ENCODE data around the gene PRKCA.

The PRKCA gene

DNA sequence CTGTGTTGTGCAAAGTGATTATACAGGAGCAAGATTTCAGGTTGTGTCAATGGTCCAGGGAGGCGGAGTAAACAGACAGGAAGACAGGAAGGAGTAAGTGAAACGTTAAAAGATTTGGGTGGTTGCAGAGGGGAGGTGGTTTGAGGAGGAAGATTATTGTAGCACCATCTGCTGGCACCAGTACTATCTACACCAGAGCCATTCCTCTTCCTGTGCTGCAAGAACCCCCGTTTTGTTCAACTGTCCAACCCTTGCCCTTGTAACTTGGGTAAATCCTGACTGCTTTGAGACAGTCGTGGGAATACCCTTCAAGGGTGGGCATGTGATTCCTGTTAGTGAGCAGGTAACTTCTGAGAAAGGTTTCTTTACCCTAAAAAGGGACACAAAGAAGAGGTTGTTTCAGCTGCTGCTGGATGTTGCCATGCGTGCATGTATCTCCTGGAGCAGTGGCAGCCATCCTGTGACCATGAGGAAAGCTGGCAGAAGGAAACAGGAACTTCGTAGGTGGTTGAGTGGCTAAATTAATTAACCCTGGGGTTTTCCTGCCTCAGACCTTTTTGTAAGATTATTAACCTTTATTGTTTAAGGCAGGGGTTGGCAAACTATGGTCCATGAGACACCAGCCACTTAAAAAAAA, 124.1 kb downstream of the PRKCA start:
- Histone ChIP-seq H3K4me1 (ENCODE audit: control insufficient read depth, insufficient read depth, low read length) (no peaks in the 10 kb centered on the region), H3K9me3 (ENCODE audit: control insufficient read depth, insufficient read depth, low read length) (no peaks in the 10 kb centered on the region), H3K27me3 (ENCODE audit: control insufficient read depth, insufficient read depth, low read length) (no peaks in the 10 kb centered on the region), H3K27ac (ENCODE audit: low read length) (no peak overlapping the region), H3K36me3 (ENCODE audit: control insufficient read depth, insufficient read depth, low read length) (no peaks in the 10 kb centered on the region), H3K4me3 (ENCODE audit: low read length) (no peak overlapping the region)
- DNase-seq (ENCODE audit: low read depth, low spot score) = no peak
- no CpG with 5 or more reads among the region's 6 CpGs for WGBS (ENCODE audit: insufficient coverage, insufficient read length)

DNA sequence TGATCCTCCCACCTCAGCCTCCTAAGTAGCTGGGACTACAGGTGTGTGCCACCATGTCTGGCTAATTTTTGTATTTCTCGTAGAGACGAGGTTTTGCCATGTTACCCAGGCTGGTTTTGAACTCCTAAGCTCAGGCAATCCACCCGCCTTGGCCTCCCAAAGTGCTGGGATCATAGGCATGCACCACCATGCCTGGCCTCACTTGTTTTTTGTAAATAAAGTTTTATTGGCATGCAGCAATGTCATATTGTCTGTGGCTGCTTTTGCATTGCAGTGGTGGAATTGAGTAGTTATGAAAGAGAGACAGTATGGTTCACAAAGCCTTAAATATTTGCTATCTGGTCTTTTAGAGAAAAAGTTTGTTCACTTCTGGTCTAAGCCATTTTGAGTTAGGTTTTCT, 124.7 kb downstream of the PRKCA start:
- H3K27ac ChIP-seq (ENCODE audit: low read length) = no peak overlapping the region
- no peak overlapping the region for H3K4me3 ChIP-seq (ENCODE audit: low read length)
- no peaks in the 10 kb centered on the region for H3K9me3 ChIP-seq (ENCODE audit: control insufficient read depth, insufficient read depth, low read length)
- no peaks in the 10 kb centered on the region for H3K36me3 ChIP-seq (ENCODE audit: control insufficient read depth, insufficient read depth, low read length)
- H3K27me3 ChIP-seq (ENCODE audit: control insufficient read depth, insufficient read depth, low read length) = no peaks in the 10 kb centered on the region
- no peak for DNase-seq (ENCODE audit: low read depth, low spot score)
- WGBS (ENCODE audit: insufficient coverage, insufficient read length) = no CpG with 5 or more reads among the region's 3 CpGs
- H3K4me1 ChIP-seq (ENCODE audit: control insufficient read depth, insufficient read depth, low read length) = no peaks in the 10 kb centered on the region

DNA sequence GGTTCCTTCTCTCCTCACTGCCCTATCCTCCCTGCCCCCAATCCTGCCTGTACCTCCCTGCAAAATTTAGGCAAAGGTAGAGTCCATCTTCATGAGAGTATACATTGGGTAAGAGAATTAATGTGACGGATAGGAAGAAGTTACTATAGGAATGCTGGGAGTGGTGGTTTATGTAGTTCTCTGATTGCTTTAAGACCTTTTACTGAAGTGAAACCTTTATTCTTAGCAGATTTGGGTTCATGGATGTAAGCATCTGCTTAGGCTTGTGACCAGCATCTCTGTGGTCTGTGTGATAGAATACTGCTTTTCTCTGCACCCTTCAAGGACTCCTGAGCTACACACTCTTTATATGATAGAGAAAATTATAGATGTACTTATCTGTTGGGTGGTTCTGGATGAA, 127.3 kb downstream of the PRKCA start:
- 100% methylated on average over 1 of the region's 1 CpG for WGBS (ENCODE audit: insufficient coverage, insufficient read length)
- Histone ChIP-seq H3K36me3 (ENCODE audit: control insufficient read depth, insufficient read depth, low read length) (no peaks in the 10 kb centered on the region), H3K27ac (ENCODE audit: low read length) (no peak overlapping the region), H3K4me1 (ENCODE audit: control insufficient read depth, insufficient read depth, low read length) (no peaks in the 10 kb centered on the region), H3K27me3 (ENCODE audit: control insufficient read depth, insufficient read depth, low read length) (no peaks in the 10 kb centered on the region), H3K4me3 (ENCODE audit: low read length) (no peak overlapping the region), H3K9me3 (ENCODE audit: control insufficient read depth, insufficient read depth, low read length) (no peaks in the 10 kb centered on the region)
- DNase-seq (ENCODE audit: low read depth, low spot score) = no peak

DNA sequence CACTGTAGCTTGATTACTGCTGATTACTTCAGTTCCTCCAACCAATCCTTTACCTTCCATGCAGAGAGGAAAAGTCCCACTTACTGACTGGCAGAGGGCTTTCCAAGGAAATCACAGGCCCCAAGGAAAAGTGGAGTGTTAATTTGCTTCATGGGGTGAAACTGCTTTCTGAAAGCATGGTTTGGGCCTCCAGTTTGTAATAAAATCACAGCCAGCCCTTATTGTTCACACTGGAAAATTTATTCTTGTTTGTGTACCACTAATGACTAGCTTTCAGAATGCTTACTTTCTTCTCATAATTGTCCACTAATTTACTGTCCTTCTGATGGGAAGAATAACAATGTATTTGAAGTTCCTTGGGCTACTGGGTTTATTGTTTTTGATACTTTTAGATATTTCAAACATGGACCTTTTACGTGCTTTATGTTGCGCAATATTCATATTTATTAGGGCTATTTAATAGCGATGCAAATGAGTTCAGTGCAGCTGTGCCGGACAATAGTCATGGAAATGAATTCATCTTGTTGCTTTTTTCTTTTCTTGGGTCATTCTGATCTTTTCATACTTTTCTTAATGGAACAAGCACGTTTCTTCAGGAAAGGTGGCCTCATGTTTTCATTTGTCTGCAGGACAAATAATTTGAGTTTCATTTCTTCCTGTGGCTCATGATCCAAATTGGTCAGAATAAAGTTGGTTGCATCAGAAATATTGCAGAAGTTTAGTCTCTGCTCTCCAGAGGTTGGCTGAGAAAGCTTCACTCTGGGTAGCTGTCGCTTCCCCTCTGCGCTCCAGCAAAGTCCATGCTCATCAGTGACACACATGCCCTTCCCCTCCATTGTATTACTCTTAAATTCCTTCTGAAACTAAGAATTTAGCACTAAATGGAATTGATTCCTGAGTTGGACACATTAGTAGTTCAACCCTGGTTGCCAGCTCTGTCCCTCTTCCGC, 128.7 kb downstream of the PRKCA start:
- DNase-seq (ENCODE audit: low read depth, low spot score) = no peak
- Histone ChIP-seq H3K36me3 (ENCODE audit: control insufficient read depth, insufficient read depth, low read length) (no peaks in the 10 kb centered on the region), H3K9me3 (ENCODE audit: control insufficient read depth, insufficient read depth, low read length) (no peaks in the 10 kb centered on the region), H3K27me3 (ENCODE audit: control insufficient read depth, insufficient read depth, low read length) (no peaks in the 10 kb centered on the region), H3K4me3 (ENCODE audit: low read length) (no peak overlapping the region), H3K4me1 (ENCODE audit: control insufficient read depth, insufficient read depth, low read length) (no peaks in the 10 kb centered on the region), H3K27ac (ENCODE audit: low read length) (no peak overlapping the region)
- WGBS (ENCODE audit: insufficient coverage, insufficient read length) = no CpG with 5 or more reads among the region's 8 CpGs

DNA sequence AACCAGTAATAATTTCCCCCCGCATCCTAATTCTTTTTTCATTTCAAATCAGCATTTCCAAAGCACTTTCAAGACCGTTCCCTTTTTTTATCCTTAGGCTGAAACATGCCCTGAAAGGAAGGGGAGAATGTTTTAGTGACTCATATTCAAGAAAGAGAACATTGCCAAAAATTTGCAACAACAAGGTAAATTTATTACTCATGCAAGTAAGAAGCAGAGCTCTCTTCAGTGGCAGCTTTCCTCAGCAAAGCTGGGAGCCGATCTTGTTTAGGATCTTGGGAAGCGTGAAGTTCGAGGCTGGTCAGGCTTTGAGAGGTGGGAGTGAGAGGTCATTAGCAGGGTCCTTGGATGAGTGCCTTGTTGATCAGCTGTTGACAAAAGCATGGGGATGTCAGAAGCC, 129.5 kb downstream of the PRKCA start:
- Histone ChIP-seq H3K4me1 (ENCODE audit: control insufficient read depth, insufficient read depth, low read length) (no peaks in the 10 kb centered on the region; the same call in 1 of the 2 replicates), H3K4me3 (ENCODE audit: low read length) (no peak overlapping the region), H3K27me3 (ENCODE audit: control insufficient read depth, insufficient read depth, low read length) (no peaks in the 10 kb centered on the region), H3K36me3 (ENCODE audit: control insufficient read depth, insufficient read depth, low read length) (no peaks in the 10 kb centered on the region), H3K9me3 (ENCODE audit: control insufficient read depth, insufficient read depth, low read length) (no peaks in the 10 kb centered on the region), H3K27ac (ENCODE audit: low read length) (no peak overlapping the region)
- no peak for DNase-seq (ENCODE audit: low read depth, low spot score)
- 100% methylated on average over 2 of the region's 5 CpGs for WGBS (ENCODE audit: insufficient coverage, insufficient read length)

DNA sequence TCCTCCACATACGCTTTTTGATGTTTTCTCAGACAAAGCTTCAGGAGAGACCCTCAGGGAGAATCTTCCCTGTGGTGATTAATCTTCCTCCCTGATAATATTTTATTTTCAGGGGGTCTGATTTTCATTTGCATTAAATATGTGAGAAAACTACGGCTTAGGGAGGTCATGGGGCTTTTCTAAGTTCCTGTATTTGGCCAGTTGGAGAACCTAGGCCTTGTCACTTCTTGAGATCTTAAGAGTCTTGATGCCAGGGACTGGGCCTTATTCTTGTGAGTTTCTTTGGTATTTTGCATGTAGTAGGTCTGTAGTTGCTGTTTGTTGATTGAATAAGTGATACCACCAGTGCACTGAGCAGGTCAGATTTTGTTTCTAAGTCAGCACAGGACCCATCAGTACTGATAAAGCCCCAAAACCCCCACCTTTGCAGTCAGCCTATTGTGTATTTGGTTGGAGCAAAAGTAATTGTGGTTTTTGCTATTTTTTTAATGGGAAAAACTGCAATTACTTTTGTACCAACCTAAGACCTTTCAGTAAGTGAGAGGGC, 130.1 kb downstream of the PRKCA start:
- no CpG with 5 or more reads among the region's 2 CpGs for WGBS (ENCODE audit: insufficient coverage, insufficient read length)

DNA sequence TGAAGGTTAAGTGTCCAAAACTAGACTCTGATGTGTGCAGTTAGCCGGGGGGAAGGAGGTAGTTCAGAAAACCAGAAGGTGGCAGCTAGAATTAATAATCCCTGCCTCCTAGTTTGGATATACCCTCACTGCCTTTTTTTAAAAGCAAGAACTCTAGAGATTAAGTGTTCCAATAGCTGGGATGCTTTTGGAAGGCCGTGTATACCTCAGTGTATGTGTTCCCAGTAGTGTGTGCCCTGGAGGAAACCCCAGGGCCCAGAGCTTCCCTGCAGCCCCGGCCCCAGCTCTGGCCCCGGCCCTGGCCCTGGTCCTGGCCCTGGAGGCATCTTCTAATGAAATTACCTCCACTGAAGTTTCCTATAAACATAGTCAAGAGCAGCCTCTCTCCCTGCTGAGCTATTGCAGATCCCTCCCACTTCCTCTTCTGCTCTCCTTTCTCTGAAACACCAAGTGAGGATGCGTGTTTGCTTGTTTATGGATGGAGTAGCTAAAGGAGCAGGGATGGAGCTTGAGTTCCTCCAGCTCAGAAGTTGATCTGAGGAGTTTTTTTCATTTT, 130.7 kb downstream of the PRKCA start:
- no peak for DNase-seq (ENCODE audit: low read depth, low spot score)
- WGBS (ENCODE audit: insufficient coverage, insufficient read length) = no CpG with 5 or more reads among the region's 5 CpGs
- no peak overlapping the region for H3K27ac ChIP-seq (ENCODE audit: low read length)

More for the DNA sequence above, 130.1 kb downstream of the PRKCA start:
- no peaks in the 10 kb centered on the region for H3K27me3 ChIP-seq (ENCODE audit: control insufficient read depth, insufficient read depth, low read length)
- no peaks in the 10 kb centered on the region; the same call in 1 of the 2 replicates for H3K4me1 ChIP-seq (ENCODE audit: control insufficient read depth, insufficient read depth, low read length)
- no peak overlapping the region for H3K27ac ChIP-seq (ENCODE audit: low read length)
- DNase-seq (ENCODE audit: low read depth, low spot score) = no peak
- H3K36me3 ChIP-seq (ENCODE audit: control insufficient read depth, insufficient read depth, low read length) = no peaks in the 10 kb centered on the region
- no peaks in the 10 kb centered on the region for H3K9me3 ChIP-seq (ENCODE audit: control insufficient read depth, insufficient read depth, low read length)
- H3K4me3 ChIP-seq (ENCODE audit: low read length) = no peak overlapping the region

DNA sequence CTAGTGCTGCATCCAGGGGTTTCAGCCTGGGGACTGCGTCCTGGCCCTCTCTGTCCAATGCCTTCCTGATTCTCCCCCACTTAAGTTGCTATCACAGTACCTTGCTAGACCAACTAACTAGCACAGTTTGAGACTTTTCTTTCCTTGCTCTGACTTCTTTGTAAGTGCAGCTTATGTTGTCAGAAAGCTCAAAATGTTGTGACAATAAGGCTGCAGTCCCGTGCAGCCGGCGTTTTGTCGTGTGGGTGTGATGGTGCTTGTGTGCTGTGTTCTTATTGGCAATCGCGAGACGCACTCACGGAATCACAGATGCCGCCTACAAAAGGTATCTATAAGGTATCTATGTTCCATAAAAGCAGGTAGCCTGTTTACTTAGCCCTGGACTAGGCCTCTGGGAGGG, 132.8 kb downstream of the PRKCA start:
- Histone ChIP-seq H3K36me3 (ENCODE audit: control insufficient read depth, insufficient read depth, low read length) (no peaks in the 10 kb centered on the region), H3K4me3 (ENCODE audit: low read length) (no peak overlapping the region), H3K27ac (ENCODE audit: low read length) (no peak overlapping the region), H3K4me1 (ENCODE audit: control insufficient read depth, insufficient read depth, low read length) (no peaks in the 10 kb centered on the region; the same call in 1 of the 2 replicates), H3K27me3 (ENCODE audit: control insufficient read depth, insufficient read depth, low read length) (no peaks in the 10 kb centered on the region), H3K9me3 (ENCODE audit: control insufficient read depth, insufficient read depth, low read length) (no peaks in the 10 kb centered on the region)
- no peak for DNase-seq (ENCODE audit: low read depth, low spot score)
- no CpG with 5 or more reads among the region's 10 CpGs for WGBS (ENCODE audit: insufficient coverage, insufficient read length)

More for the DNA sequence above, 130.7 kb downstream of the PRKCA start:
- Histone ChIP-seq H3K36me3 (ENCODE audit: control insufficient read depth, insufficient read depth, low read length) (no peaks in the 10 kb centered on the region), H3K4me1 (ENCODE audit: control insufficient read depth, insufficient read depth, low read length) (no peaks in the 10 kb centered on the region; the same call in 1 of the 2 replicates), H3K27me3 (ENCODE audit: control insufficient read depth, insufficient read depth, low read length) (no peaks in the 10 kb centered on the region), H3K9me3 (ENCODE audit: control insufficient read depth, insufficient read depth, low read length) (no peaks in the 10 kb centered on the region), H3K4me3 (ENCODE audit: low read length) (no peak overlapping the region)

DNA sequence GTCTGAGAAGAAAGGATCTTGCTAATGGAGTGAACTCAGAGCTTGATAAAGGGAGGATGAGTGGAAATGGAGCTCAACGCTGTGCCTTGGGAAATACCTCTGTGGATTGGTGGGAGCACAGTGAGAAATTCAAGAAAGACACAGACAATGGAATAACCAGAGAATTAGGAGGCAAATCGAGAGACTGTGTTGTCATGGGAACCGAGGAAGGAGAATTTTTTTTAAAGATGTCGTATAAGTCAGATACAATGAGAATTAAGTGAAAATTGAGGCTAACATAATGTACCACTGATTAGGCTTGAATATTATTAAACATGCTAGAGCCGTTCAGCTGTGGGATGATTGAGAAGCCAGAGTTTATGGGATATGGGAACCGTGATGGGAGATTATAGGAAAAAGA, 134.2 kb downstream of the PRKCA start:
- Histone ChIP-seq H3K4me1 (ENCODE audit: control insufficient read depth, insufficient read depth, low read length) (no peaks in the 10 kb centered on the region; the same call in 1 of the 2 replicates), H3K27me3 (ENCODE audit: control insufficient read depth, insufficient read depth, low read length) (no peaks in the 10 kb centered on the region), H3K27ac (ENCODE audit: low read length) (no peak overlapping the region), H3K4me3 (ENCODE audit: low read length) (no peak overlapping the region), H3K36me3 (ENCODE audit: control insufficient read depth, insufficient read depth, low read length) (no peaks in the 10 kb centered on the region), H3K9me3 (ENCODE audit: control insufficient read depth, insufficient read depth, low read length) (no peaks in the 10 kb centered on the region)
- WGBS (ENCODE audit: insufficient coverage, insufficient read length) = 100% methylated on average over 2 of the region's 6 CpGs
- DNase-seq (ENCODE audit: low read depth, low spot score) = no peak

DNA sequence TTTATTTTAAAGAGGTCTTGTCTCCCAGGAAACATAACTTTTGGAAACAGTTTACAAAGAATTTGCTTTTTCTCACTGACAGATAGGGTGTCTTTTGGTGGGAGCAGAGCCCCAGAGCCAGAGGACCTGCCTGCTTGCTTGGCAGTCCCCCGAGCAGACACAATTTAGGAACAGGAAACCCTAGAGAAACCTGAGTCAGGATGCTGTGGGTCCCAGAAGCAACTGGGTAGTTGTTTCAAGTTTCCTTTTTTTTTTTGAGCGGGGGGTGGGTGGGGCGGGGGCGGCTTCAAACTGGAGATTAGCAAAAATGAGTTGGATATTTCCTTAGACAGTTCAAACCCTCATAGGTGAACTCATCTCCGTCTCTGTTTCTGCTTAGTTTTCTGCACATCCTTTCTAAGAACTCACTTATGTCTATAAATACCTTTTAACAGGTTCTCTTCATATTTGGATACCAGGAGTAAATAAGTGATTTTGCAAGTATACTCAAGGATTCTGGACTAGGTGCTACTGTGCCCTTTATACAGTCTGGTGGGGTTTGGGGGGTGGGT, 135.1 kb downstream of the PRKCA start:
- no peaks in the 10 kb centered on the region for H3K27me3 ChIP-seq (ENCODE audit: control insufficient read depth, insufficient read depth, low read length)
- H3K4me3 ChIP-seq (ENCODE audit: low read length) = no peak overlapping the region
- no peaks in the 10 kb centered on the region; the same call in 1 of the 2 replicates for H3K4me1 ChIP-seq (ENCODE audit: control insufficient read depth, insufficient read depth, low read length)
- WGBS (ENCODE audit: insufficient coverage, insufficient read length) = no CpG with 5 or more reads among the region's 5 CpGs
- no peak for DNase-seq (ENCODE audit: low read depth, low spot score)
- no peaks in the 10 kb centered on the region for H3K9me3 ChIP-seq (ENCODE audit: control insufficient read depth, insufficient read depth, low read length)
- H3K27ac ChIP-seq (ENCODE audit: low read length) = no peak overlapping the region
- H3K36me3 ChIP-seq (ENCODE audit: control insufficient read depth, insufficient read depth, low read length) = no peaks in the 10 kb centered on the region

Measured in iPS DF 6.9 (cell line).